Breast epithelium (tissue), 3 donors: ENCODE results near the gene PSMA1.

Source experiments
- CTCF ChIP-seq, 3 donors: fragments of 450-650 bp; IDR thresholded peaks; one replicate each; pipeline ENCODE4 v1.5.1; 2016 to 2017; ENCODE audit warnings: antibody characterized with exemption in 3 of 3, mild to moderate bottlenecking in 3 of 3, moderate library complexity in 3 of 3
- POLR2A ChIP-seq: fragments of 450-650 bp; IDR thresholded peaks from one replicate; pipeline ENCODE4 v1.6.1; 2016; ENCODE audit warnings: antibody characterized with exemption, mild to moderate bottlenecking, moderate library complexity
- POLR2AphosphoS5 ChIP-seq, 3 donors: sonication (generic); formaldehyde crosslinking; IDR thresholded peaks; one replicate each; pipeline ENCODE4 v1.6.1; 2017; ENCODE audit warnings: antibody characterized with exemption in 3 of 3

- TF ChIP-seq CTCF (IDR thresholded peaks at IDR 0.05) = no peak
- no peak for TF ChIP-seq POLR2A
- no peak for TF ChIP-seq POLR2AphosphoS5 (IDR thresholded peaks at IDR 0.05)
Observed at GRCh38 chr11:14499178-14499559, 21.0 kb downstream of the PSMA1 start.
